Activated B cell treated with CpG ODN at 0.5 μM for 24 hours (primary cell): ENCODE measurements around the gene BAHCC1. TPM values are rescaled to one million over a fixed set of nuclear protein-coding genes. Genes with fewer than 3 reads are reported as not detected.

ENCODE experiments used
- ATAC-seq: fragments of 200-7000 bp; cut with Tn5 transposase; one replicate; pipeline ENCODE4 v1.10.0; 2021; ENCODE audit warnings: low read depth, mild to moderate bottlenecking, moderate library complexity
- CTCF ChIA-PET: fragments of 350-600 bp; sonication (Branson Sonifier 250); formaldehyde crosslinking; loops from one replicate; lab custom pipeline; 2021; ENCODE audit warnings: antibody characterized with exemption; lab: Charles Lee
- POLR2A ChIA-PET: fragments of 350-600 bp; sonication (Branson Sonifier 250); formaldehyde crosslinking; loops from one replicate; lab custom pipeline; 2021; ENCODE audit warnings: antibody characterized with exemption; lab: Charles Lee
- DNase-seq: peaks from one replicate; pipeline ENCODE4 v3.0.0; 2022
- H3K27ac Mint-ChIP-seq: one replicate; pipeline ENCODE4 v1.8.0; 2020; ENCODE audit warnings: mixed read lengths
- H3K27me3 Mint-ChIP-seq: one replicate; pipeline ENCODE4 v1.8.0; 2021; ENCODE audit warnings: mixed read lengths
- H3K36me3 Mint-ChIP-seq: one replicate; pipeline ENCODE4 v1.8.0; 2021; ENCODE audit warnings: low read depth, mixed read lengths
- H3K4me1 Mint-ChIP-seq: one replicate; pipeline ENCODE4 v1.8.0; 2021; ENCODE audit warnings: mixed read lengths
- H3K4me3 Mint-ChIP-seq: one replicate; pipeline ENCODE4 v1.8.0; 2020; ENCODE audit warnings: mild to moderate bottlenecking, mixed read lengths
- H3K9me3 Mint-ChIP-seq: one replicate; pipeline ENCODE4 v1.8.0; 2020; ENCODE audit warnings: mixed read lengths
- CTCF ChIP-seq: fragments of 200-600 bp; IDR thresholded peaks from one replicate; pipeline ENCODE4 v1.8.0; 2022; ENCODE audit warnings: antibody characterized with exemption, mild to moderate bottlenecking
- intact Hi-C: fragments of 100-400 bp; cut with micrococcal nuclease; formaldehyde crosslinking; loops from one replicate; pipeline ENCODE4 v1.15.1; 2024
- total RNA-seq: library from RNA; stranded (reverse); gene quantifications from 2 replicates; pipeline ENCODE4 v1.2.3, GENCODE V29; 2022

The BAHCC1 gene
- total RNA-seq, 1 donor from 2014 or later: 0.13 TPM

DNA sequence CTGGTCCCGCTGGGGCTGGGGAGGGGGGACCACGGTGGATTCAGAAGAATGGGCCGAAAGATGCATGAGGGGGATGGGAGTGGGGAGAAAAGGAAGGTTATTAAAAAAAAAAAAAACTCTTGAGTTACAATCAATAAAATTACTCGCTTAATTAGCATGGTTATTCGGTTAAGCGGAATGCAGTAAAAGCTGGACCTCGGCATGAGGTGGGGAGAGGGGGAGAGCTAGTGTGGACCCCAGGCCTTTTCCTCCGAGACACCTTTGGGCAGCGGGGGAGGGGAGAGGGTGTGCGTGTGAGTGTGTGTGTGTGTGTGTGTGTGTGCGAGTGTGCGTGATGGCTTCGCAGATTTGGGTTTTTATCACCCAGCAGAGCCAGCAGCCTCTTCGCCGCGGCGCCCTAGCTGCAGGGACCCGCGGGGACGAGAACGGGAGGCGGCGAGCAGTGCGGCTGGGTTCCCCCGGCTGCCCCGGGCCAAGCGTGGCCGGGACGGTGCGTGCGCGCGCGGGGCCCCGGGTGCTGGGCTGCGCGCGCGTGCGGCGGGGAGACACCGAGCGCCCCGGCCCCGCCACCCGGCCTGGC is 3.7 kb downstream of the BAHCC1 start:
- intact Hi-C loops: loop anchor here (5.0 kb wide), 1 partner anchor 1592 kb away; no protein-coding TSS in a partner anchor
- Mint-ChIP-seq H3K27me3 (peaks cover 32% of the 10 kb centered on the region), H3K4me3 (peak overlapping the region; percentile 82), H3K27ac (peak overlapping the region; percentile 60), H3K9me3 (no peaks in the 10 kb centered on the region), H3K36me3 (no peaks in the 10 kb centered on the region), H3K4me1 (peaks cover 32% of the 10 kb centered on the region)
- no peak for DNase-seq
- CTCF ChIA-PET: interaction anchor here (0.8 kb wide), 1 partner anchor 201 kb away, joined by 3 read pairs; no protein-coding TSS in a partner anchor
- POLR2A ChIA-PET: interaction anchor here (0.7 kb wide), 2 partner anchors 65 to 1558 kb away, joined by 3 to 6 read pairs; no protein-coding TSS in a partner anchor
- TF ChIP-seq CTCF: no peak
- ATAC-seq: no peak

GRCh38 chr17:81399481-81400153 is 4.4 kb downstream of the BAHCC1 start:
- peaks cover 27% of the 10 kb centered on the region for H3K27me3 Mint-ChIP-seq
- H3K9me3 Mint-ChIP-seq: no peaks in the 10 kb centered on the region
- ATAC-seq: peak; percentile 17
- intact Hi-C loops: loop anchor here (5.0 kb wide), 1 partner anchor 1592 kb away; no protein-coding TSS in a partner anchor
- CTCF ChIA-PET: interaction anchor here (0.8 kb wide), 1 partner anchor 201 kb away, joined by 3 read pairs; no protein-coding TSS in a partner anchor
- no peaks in the 10 kb centered on the region for H3K36me3 Mint-ChIP-seq
- no peak overlapping the region for H3K27ac Mint-ChIP-seq
- DNase-seq: peak; percentile 47
- POLR2A ChIA-PET: interaction anchor here (0.6 to 0.7 kb wide), 2 partner anchors 41 to 1559 kb away, joined by 3 to 10 read pairs; no protein-coding TSS in a partner anchor
- peak overlapping the region; percentile 78 for H3K4me3 Mint-ChIP-seq
- TF ChIP-seq CTCF: no peak
- H3K4me1 Mint-ChIP-seq: peaks cover 27% of the 10 kb centered on the region

- peak overlapping the region; percentile 78 for H3K4me3 Mint-ChIP-seq
- H3K27me3 Mint-ChIP-seq: peaks cover 21% of the 10 kb centered on the region
- no peak for DNase-seq
- peaks cover 22% of the 10 kb centered on the region for H3K4me1 Mint-ChIP-seq
- intact Hi-C loops: no loop called here
- H3K27ac Mint-ChIP-seq: peak overlapping the region; percentile 56
- no peak for ATAC-seq
- H3K36me3 Mint-ChIP-seq: no peaks in the 10 kb centered on the region
- ChIA-PET CTCF (no interaction called here), POLR2A (interaction anchor here (0.6 kb wide), 1 partner anchor 42 kb away, joined by 10 read pairs; no protein-coding TSS in a partner anchor)
- no peak for TF ChIP-seq CTCF
- no peaks in the 10 kb centered on the region for H3K9me3 Mint-ChIP-seq
Measured at GRCh38 chr17:81400154-81400977, 5.1 kb downstream of the BAHCC1 start.

GRCh38 chr17:81400996-81401722 is 5.9 kb downstream of the BAHCC1 start:
- Mint-ChIP-seq H3K4me1 (peaks cover 21% of the 10 kb centered on the region), H3K4me3 (no peak overlapping the region), H3K27me3 (peaks cover 24% of the 10 kb centered on the region), H3K36me3 (no peaks in the 10 kb centered on the region), H3K9me3 (no peaks in the 10 kb centered on the region), H3K27ac (no peak overlapping the region)
- no peak for TF ChIP-seq CTCF
- DNase-seq (no peak), ATAC-seq (no peak)
- POLR2A ChIA-PET: no interaction called here
- CTCF ChIA-PET: interaction anchor here (1.3 kb wide), 1 partner anchor 109 kb away, joined by 4 read pairs; no protein-coding TSS in a partner anchor
- intact Hi-C loops: no loop called here
